Measurements from ENCODE around the gene ADGRG1.
A peak's percentile ranks its signal among the peaks of the same experiment; 100 is the strongest.
"Not testable (repeated sequence)": the region's sequence is repeated elsewhere in the genome, so short reads cannot be mapped to it uniquely, and the experiment has no call there.

The ADGRG1 gene

GRCh38 chr16:57628008-57628781 is at the start of gene ADGRG1:
Gene ADGRG1 (plus strand): TSS chr16:57628630. CDS start chr16:57650288, 21,658 bp downstream.
- DNase-seq (ENCODE audit: low read depth): peak; percentile 62

GRCh38 chr16:57579361-57579665 is 49.1 kb upstream of the ADGRG1 start:
- DNase-seq (ENCODE audit: low read depth): no peak

GRCh38 chr16:57585051-57585687 is 43.3 kb upstream of the ADGRG1 start:
- no peak for DNase-seq (ENCODE audit: low read depth)

- no peak for DNase-seq (ENCODE audit: low read depth)
Observed at GRCh38 chr16:57588831-57589230, 39.6 kb upstream of the ADGRG1 start.

GRCh38 chr16:57589374-57589773 is 39.1 kb upstream of the ADGRG1 start:
- DNase-seq (ENCODE audit: low read depth): no peak

- no peak for DNase-seq (ENCODE audit: low read depth)
Observed at GRCh38 chr16:57590654-57591085, 37.8 kb upstream of the ADGRG1 start.

GRCh38 chr16:57591086-57591869 is 37.2 kb upstream of the ADGRG1 start:
- DNase-seq (ENCODE audit: low read depth): peak; percentile 70

- DNase-seq (ENCODE audit: low read depth): no peak
Observed at GRCh38 chr16:57591870-57592485, 36.5 kb upstream of the ADGRG1 start.

GRCh38 chr16:57592591-57593003 is 35.8 kb upstream of the ADGRG1 start:
- peak; percentile 65 for DNase-seq (ENCODE audit: low read depth)

GRCh38 chr16:57593021-57593420 is 35.4 kb upstream of the ADGRG1 start:
- no peak for DNase-seq (ENCODE audit: low read depth)

- no peak for DNase-seq (ENCODE audit: low read depth)
Observed at GRCh38 chr16:57593990-57594389, 34.4 kb upstream of the ADGRG1 start.

- no peak for DNase-seq (ENCODE audit: low read depth)
Observed at GRCh38 chr16:57594531-57595031, 33.8 kb upstream of the ADGRG1 start.

GRCh38 chr16:57596234-57596633 is 32.2 kb upstream of the ADGRG1 start:
- DNase-seq (ENCODE audit: low read depth): not testable (repeated sequence)

GRCh38 chr16:57598437-57598836 is 30.0 kb upstream of the ADGRG1 start:
- DNase-seq (ENCODE audit: low read depth): no peak

GRCh38 chr16:57600048-57600835 is 28.2 kb upstream of the ADGRG1 start:
- no peak for DNase-seq (ENCODE audit: low read depth)

- DNase-seq (ENCODE audit: low read depth): no peak
Observed at GRCh38 chr16:57600952-57601580, 27.4 kb upstream of the ADGRG1 start.

- no peak for DNase-seq (ENCODE audit: low read depth)
Observed at GRCh38 chr16:57601801-57602478, 26.5 kb upstream of the ADGRG1 start.

- DNase-seq (ENCODE audit: low read depth): no peak
Observed at GRCh38 chr16:57603115-57604024, 25.1 kb upstream of the ADGRG1 start.

- DNase-seq (ENCODE audit: low read depth): no peak
Observed at GRCh38 chr16:57604177-57604576, 24.3 kb upstream of the ADGRG1 start.

Data from activated T-cell treated with anti-CD3 and anti-CD28 coated beads for 48 hours (primary cell).